Measurements from ENCODE around the gene CLSTN2. TPM values are rescaled to one million over a fixed set of nuclear protein-coding genes. Genes with fewer than 3 reads are reported as not detected.

The CLSTN2 gene
- total RNA-seq, 1 experiment from 2014 or later, result not detected

DNA sequence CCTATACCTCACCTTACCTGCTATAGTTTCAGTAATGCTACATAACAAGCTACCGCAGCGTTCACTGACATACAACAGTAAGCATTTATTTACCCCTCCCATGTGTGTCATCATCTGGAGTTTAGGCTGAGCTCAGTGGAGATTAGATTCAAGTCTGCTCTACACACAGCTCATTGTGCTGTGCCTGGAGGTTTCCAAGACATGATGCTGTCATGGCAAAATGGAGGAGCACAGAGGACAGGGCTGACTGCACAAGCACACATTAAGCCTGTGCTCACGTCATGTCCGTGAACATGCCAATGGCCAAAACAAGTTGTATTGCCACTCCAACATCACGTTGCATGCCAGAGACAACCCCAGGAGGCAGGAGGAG lies 409.1 kb downstream of the CLSTN2 start:
- H3K4me2 ChIP-seq, result no peak overlapping the region
- no TSS peak for BruUV-seq (replicated peaks)
- CTCF ChIA-PET, result interaction anchor here (0.6 kb wide), 1 partner anchor 200 kb away, joined by 10 read pairs; no protein-coding TSS in a partner anchor

DNA sequence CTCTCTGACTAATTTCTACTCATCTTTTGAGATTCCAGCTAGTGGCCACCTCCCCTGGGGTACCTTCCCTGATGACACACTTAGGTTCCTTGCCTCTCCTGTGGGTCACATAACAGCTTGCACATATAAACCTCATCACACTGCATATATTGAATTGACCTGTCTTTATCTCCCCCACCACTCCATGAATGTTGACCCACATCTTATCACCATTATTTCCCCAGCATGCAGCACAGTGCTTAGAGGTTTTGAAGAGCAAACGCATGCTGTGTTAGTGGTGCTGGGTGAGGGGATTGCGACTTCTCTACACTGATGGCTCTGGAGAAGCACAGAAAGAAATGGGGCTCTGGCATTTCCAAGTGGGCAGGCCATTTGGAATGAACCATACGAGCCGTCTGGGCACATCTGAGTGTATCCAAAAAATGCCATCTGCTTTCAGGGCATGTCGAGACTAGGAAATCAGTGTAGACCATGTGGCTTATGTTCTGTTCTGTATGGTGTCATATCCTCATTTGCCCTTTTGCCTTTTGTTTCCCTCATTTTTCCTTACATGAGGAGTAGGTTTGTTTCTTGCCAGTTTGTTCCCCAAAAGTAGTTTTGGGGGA lies 409.7 kb downstream of the CLSTN2 start:
- POLR2A ChIA-PET (ENCODE audit: unreplicated experiment), result interaction anchor here (0.5 to 0.7 kb wide), 2 partner anchors 127 to 887 kb away, joined by 15 to 16 read pairs; partner anchors contain the start of gene PXYLP1
- Histone ChIP-seq H3K4me1 (replicated peaks; ENCODE audit: insufficient read depth) (peaks cover 10% of the 10 kb centered on the region; the same call in 1 of the 2 replicates), H3K4me2 (no peak overlapping the region), H3K27me3 (ENCODE audit: insufficient read depth, low read depth) (no peaks in the 10 kb centered on the region), H3F3A (ENCODE audit: insufficient read depth, low read depth) (no peaks in the 10 kb centered on the region), H3K9me3 (ENCODE audit: insufficient read depth, low read depth) (no peaks in the 10 kb centered on the region), H3K79me2 (ENCODE audit: low read depth) (no peaks in the 10 kb centered on the region), H3K4me3 (no peak overlapping the region), H4K20me1 (ENCODE audit: insufficient read depth) (no peaks in the 10 kb centered on the region), H3K27ac (no peak overlapping the region), H2AFZ (no peak overlapping the region), H3K36me3 (ENCODE audit: low read depth) (no peaks in the 10 kb centered on the region), H3K9me2 (ENCODE audit: insufficient read depth) (no peaks in the 10 kb centered on the region)
- CTCF ChIA-PET, result no interaction called here
- no peak for TF ChIP-seq EZH2 (IDR thresholded peaks at IDR 0.05; ENCODE audit: low read depth)
- TF ChIP-seq, protein P1, sequence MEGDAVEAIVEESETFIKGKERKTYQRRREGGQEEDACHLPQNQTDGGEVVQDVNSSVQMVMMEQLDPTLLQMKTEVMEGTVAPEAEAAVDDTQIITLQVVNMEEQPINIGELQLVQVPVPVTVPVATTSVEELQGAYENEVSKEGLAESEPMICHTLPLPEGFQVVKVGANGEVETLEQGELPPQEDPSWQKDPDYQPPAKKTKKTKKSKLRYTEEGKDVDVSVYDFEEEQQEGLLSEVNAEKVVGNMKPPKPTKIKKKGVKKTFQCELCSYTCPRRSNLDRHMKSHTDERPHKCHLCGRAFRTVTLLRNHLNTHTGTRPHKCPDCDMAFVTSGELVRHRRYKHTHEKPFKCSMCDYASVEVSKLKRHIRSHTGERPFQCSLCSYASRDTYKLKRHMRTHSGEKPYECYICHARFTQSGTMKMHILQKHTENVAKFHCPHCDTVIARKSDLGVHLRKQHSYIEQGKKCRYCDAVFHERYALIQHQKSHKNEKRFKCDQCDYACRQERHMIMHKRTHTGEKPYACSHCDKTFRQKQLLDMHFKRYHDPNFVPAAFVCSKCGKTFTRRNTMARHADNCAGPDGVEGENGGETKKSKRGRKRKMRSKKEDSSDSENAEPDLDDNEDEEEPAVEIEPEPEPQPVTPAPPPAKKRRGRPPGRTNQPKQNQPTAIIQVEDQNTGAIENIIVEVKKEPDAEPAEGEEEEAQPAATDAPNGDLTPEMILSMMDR (conservative IDR thresholded peaks at IDR 0.05), result no peak
- BruUV-seq (replicated peaks), result no TSS peak
- intact Hi-C loops (cut with micrococcal nuclease; ENCODE audit: unreplicated experiment), result no loop called here
- DNase-seq, result no peak

More for the DNA sequence above, 409.1 kb downstream of the CLSTN2 start:
- H3K79me2 ChIP-seq (ENCODE audit: low read depth), result no peaks in the 10 kb centered on the region
- H3K27ac ChIP-seq, result no peak overlapping the region
- H3K27me3 ChIP-seq (ENCODE audit: insufficient read depth, low read depth), result no peaks in the 10 kb centered on the region
- H4K20me1 ChIP-seq (ENCODE audit: insufficient read depth), result no peaks in the 10 kb centered on the region
- H3K9me2 ChIP-seq (ENCODE audit: insufficient read depth), result no peaks in the 10 kb centered on the region
- no peaks in the 10 kb centered on the region for H3F3A ChIP-seq (ENCODE audit: insufficient read depth, low read depth)
- no peak for TF ChIP-seq EZH2 (IDR thresholded peaks at IDR 0.05; ENCODE audit: low read depth)
- TF ChIP-seq, protein P1 (conservative IDR thresholded peaks at IDR 0.05), result no peak
- POLR2A ChIA-PET (ENCODE audit: unreplicated experiment), result interaction anchor here (0.5 kb wide), 1 partner anchor 887 kb away, joined by 16 read pairs; the partner anchor contains the start of gene PXYLP1
- no peaks in the 10 kb centered on the region for H3K9me3 ChIP-seq (ENCODE audit: insufficient read depth, low read depth)
- H3K4me1 ChIP-seq (replicated peaks; ENCODE audit: insufficient read depth), result peaks cover 10% of the 10 kb centered on the region; the same call in 1 of the 2 replicates
- intact Hi-C loops (cut with micrococcal nuclease; ENCODE audit: unreplicated experiment), result no loop called here
- H3K4me3 ChIP-seq, result no peak overlapping the region
- no peak for DNase-seq
- H2AFZ ChIP-seq, result no peak overlapping the region
- no peaks in the 10 kb centered on the region for H3K36me3 ChIP-seq (ENCODE audit: low read depth)

DNA sequence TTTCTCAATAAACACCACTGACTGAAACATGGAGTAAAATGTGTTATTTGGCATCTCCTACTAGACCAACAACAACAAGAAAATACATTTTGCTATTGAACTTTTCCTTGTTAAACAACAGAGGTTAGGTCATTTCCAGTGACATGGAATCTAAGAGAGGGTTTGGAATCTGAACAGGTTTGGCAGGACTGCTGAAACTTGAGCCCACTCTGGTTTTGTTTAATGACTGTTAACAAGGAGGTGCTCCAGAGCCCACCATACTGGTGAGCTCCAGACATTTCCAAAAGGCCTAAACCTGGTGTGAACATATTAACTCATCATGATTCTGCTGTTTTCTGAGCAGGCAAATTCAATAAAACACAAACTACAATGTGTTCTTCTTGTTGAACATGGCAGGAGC lies 412.2 kb downstream of the CLSTN2 start:
- Histone ChIP-seq H3K4me3 (no peak overlapping the region), H4K20me1 (ENCODE audit: insufficient read depth) (no peaks in the 10 kb centered on the region), H3F3A (ENCODE audit: insufficient read depth, low read depth) (no peaks in the 10 kb centered on the region), H2AFZ (no peak overlapping the region), H3K9me3 (ENCODE audit: insufficient read depth, low read depth) (no peaks in the 10 kb centered on the region), H3K27ac (no peak overlapping the region), H3K4me1 (replicated peaks; ENCODE audit: insufficient read depth) (peaks cover 10% of the 10 kb centered on the region; the same call in 1 of the 2 replicates), H3K79me2 (ENCODE audit: low read depth) (no peaks in the 10 kb centered on the region), H3K9me2 (ENCODE audit: insufficient read depth) (no peaks in the 10 kb centered on the region), H3K36me3 (ENCODE audit: low read depth) (no peaks in the 10 kb centered on the region), H3K27me3 (ENCODE audit: insufficient read depth, low read depth) (no peaks in the 10 kb centered on the region), H3K4me2 (0 out of 2 replicates have a peak overlapping the region, but pooled peaks have one; percentile 4)
- no peak for DNase-seq
- TF ChIP-seq EZH2 (IDR thresholded peaks at IDR 0.05; ENCODE audit: low read depth), result no peak
- TF ChIP-seq, protein P1 (conservative IDR thresholded peaks at IDR 0.05), result no peak
- intact Hi-C loops (cut with micrococcal nuclease; ENCODE audit: unreplicated experiment), result no loop called here
- CTCF ChIA-PET, result no interaction called here
- BruUV-seq (replicated peaks), result no TSS peak
- POLR2A ChIA-PET (ENCODE audit: unreplicated experiment), result no interaction called here

All from PC-9 (cell line).